Right renal cortex interstitium (tissue), 3 donors: Measurements from ENCODE around the gene DSCAML1. TPM values are rescaled to one million over a fixed set of nuclear protein-coding genes. Genes with fewer than 3 reads are reported as not detected.

Experiments
- DNase-seq, 3 donors: peaks; one replicate each; pipeline ENCODE4 v3.0.0-alpha.2; 2013; ENCODE audit warnings: low read depth in 3 of 3, low spot score in 2 of 3
- polyA plus RNA-seq, 3 donors: library from polyadenylated mRNA; unstranded; fragments of 120-200 nt; gene quantifications; one replicate each; pipeline ENCODE4 v1.2.1, GENCODE V29; 2013; ENCODE audit not compliant: insufficient read length in 3 of 3

DSCAML1 gene
- polyA plus RNA-seq, 3 donors, result 1.6 to 2.3 (median 1.6) TPM

- DNase-seq, result no peak
Measured at GRCh38 chr11:117795638-117796455, 1.2 kb downstream of the DSCAML1 start.

DNA sequence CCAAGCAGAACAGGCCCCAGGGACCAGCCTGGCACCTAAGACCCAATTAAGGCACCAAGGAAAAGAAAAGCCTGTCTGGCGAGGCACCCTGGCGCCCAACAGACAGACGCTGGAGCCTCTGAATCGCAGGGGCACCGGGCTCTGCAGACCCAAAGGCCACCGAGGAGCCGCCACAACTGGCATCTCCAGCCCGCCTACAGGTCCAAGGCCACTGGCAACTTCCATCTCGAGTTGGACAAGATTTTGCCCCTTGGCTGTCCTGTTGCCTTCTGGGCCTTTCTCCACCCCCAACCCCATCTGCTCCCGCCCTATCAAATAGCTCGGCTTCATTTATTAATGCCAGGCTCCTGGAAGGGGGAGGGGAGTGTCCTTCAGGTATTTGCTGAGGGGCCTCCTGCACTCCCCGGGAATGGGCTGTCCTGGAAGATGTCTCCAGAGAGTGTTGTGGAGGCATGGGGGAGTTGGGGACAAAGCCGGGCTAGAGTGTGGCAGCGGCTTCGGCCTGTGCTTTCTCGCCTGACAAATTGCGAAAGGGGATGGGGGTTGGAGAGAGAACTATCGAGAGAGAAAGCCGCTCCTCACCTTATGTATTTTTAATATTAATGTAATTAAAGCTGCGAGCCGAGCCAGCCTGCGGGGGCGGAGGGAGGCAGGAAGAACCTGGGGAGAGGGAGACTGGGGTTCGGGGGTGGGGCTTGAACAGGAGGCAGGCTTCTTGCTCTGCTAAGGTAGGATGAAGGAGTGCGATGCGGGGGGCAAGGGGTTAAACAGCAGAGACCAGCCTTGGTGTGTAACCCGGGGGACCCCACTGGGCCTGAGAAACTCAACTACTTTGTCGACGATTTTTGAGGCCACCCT is 2.0 kb downstream of the DSCAML1 start:
- DNase-seq, result no peak

DNA sequence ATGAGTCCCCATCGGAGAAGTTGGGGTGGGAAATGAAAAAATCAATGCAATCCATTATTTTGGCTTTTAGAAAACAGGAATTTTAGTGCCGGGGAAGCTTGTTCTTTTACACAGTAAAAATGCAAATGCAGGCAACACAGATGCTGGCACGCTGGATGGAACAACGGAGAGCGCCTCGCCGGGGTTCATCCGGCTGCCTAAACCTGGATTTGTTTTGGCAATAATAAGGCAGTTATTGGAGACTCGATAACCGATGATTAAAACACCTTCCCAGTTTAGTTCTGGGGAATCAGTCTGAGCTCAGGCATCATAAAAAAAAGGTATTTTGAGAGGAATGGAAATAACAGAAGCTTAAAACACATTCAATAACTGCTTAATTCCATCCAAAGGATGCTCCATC is 2.9 kb downstream of the DSCAML1 start:
- DNase-seq, result no peak

DNA sequence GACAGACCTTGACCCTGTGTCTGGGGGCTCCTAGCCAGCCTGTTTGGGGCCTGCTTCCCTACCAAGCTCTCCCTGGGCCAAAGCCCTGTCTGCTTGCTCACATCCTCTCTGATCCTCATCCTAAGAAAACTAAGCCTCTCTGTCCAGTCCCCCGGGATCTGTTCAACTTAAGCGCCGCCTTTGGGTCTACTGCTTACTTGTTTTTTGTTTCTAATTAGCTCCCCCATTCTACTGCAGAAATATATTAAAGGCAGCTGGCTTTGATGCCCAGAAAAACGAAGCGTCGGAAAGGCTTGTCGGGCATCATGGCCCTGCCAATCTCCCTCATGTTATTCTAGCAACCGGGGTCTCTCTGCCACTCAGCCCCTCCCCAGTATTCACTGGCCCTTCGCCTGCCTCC is 3.4 kb downstream of the DSCAML1 start:
- DNase-seq, result no peak

GRCh38 chr11:117792992-117793391 is 4.0 kb downstream of the DSCAML1 start:
- DNase-seq, result no peak

GRCh38 chr11:117792241-117792640 is 4.8 kb downstream of the DSCAML1 start:
- DNase-seq, result no peak

DNA sequence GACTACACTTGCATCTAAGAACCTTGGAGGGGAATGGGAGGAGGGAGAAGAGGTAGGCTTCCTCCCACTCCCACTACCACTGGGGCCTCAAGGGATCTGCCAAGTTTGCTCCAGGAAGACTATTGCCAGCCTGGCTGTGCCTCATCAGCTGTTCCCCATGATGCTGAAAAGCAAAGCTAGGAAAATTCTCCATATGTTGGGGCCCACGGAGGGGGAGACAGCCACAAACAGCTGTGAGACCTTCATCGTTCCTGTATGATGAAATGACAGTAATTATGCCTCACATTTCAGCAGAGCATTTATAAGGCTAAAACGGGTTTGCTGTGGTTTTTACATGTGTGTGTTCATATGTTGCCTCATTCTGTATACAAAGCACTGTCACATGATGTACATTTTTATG is 6.7 kb downstream of the DSCAML1 start:
- DNase-seq, result no peak

DNA sequence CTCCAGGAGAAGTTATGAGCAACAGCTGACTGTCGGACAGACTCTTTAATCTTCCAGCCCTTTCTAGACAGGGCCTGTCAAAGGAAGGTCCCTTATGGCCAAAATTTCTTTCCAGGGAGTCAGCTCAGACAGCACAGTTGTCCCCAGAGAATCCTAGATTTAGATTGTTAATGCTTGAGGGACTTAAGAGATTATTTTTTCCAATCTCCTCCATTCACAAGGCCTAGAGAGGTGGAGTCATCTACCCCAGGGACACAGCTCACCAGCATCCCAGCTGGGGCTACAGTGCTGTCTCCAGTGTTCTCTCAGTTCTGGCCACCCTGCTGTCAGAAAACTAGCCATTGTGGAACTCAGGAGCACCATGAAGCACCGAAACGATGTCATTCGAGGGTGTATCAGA is 7.8 kb downstream of the DSCAML1 start:
- no peak for DNase-seq

DNA sequence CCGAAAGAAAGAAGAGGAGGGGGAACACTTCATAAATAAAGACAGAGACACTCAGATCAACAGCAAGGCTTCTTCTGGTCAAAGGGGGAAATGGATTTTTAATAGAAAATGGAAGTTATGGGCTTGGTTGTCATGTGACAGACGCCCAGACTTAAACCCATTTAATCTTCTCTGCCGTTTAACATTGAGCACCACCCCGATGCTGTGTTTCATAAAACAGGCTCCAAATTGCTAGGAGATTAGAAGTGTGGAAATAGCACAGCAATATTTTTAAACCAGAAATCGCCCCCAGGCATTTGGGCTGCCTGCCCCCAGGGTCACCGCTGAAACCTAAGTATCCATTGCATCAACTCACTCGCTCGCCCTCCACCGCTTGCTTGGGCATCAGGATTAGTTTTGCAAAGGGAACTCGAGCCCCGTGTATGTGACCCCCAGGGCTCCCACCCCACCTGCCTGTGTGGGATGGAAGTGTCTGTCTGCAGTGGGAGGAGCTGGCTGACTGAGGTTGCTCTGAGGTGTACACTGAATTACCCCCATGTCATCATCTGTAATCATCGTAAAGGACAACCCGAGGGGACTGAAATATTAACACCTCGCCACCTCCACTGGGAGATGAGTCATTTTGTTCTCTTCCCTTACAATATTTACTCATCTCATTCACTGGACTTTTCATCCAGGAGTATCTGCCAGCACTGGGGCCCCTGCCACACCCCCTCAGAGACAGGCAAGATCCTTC is 10.7 kb downstream of the DSCAML1 start:
- no peak for DNase-seq

DNA sequence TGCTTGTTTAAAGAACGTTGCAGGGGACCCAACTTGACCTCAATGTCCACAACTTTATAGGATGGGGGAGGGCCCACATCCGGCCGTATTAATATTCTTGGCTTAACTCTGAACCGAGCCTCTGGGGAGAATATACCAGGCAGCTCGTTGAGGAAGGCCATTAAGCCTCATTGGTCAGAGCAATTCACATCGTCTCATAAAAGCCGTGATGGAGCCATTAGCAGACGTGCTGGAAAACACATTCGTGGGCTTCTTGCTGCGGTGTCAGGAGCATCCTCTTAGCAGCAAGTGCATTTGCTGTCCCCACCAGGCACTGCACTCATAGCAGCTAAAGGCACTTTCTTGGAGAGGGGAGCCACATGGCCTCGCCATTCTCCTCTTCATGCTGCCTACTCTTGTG is 14.9 kb downstream of the DSCAML1 start:
- DNase-seq, result no peak

- DNase-seq, result no peak
Measured at GRCh38 chr11:117781627-117782026, 15.4 kb downstream of the DSCAML1 start.

DNA sequence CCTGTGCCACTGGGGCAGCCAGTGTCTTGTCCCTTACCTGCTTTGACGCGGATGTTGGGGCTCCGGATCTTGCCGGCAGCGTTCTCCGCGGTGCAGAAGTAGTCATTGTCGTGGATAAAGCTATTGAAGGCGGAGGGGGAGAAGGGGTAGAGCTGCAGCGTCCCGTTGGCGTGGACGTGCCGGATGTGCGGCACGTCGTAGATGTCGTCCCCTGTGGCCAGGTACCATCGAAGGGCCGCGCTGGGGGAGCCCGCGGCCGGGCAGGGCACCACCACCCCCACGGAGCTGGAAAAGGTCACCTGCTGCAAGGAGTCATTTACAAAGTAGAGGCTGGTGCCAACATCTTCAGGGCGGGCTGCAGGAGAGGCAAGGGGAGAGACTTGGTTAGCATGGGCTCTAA is 16.6 kb downstream of the DSCAML1 start:
- DNase-seq, result no peak

- DNase-seq, result no peak
Measured at GRCh38 chr11:117774553-117774952, 22.5 kb downstream of the DSCAML1 start.

GRCh38 chr11:117772360-117772759 is 24.7 kb downstream of the DSCAML1 start:
- no peak for DNase-seq

DNA sequence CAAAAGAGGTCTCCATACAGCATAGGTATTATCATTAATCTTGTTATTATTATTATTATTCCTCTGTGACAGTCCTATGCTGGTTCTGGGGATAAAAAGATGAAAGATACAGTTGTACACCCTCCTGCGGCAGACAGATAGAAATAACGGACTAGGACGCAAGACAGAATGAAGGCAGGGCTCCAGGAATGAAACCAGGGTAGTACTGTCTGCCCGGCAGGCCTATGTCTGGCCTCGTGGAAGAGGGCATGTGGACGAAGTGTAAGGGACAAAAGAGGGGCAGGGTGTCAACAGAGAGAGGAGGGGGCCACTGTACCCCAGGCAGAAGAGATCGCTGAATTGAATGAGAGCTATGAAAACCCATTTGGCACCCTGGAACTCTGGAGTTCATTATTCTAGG is 25.2 kb downstream of the DSCAML1 start:
- DNase-seq, result no peak

DNA sequence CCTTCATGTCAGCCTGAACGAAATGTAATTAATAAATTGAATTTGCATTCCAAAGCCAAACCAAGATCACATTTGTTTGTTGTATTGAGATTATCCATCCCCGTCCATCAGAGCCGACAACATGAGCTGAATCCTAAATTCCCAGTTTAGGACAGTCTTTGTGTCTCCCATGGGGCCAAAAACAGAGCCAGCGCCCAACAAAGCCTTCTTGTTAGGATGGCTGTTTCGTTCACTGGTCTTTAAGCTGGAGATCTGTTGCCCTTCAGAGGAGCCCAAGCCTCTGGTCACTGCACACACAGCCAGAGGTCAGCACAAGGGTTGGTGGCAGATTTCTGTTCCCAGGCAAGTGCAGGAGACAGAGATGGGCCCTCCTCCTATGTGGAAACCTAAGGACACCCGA is 25.8 kb downstream of the DSCAML1 start:
- DNase-seq, result no peak

DNA sequence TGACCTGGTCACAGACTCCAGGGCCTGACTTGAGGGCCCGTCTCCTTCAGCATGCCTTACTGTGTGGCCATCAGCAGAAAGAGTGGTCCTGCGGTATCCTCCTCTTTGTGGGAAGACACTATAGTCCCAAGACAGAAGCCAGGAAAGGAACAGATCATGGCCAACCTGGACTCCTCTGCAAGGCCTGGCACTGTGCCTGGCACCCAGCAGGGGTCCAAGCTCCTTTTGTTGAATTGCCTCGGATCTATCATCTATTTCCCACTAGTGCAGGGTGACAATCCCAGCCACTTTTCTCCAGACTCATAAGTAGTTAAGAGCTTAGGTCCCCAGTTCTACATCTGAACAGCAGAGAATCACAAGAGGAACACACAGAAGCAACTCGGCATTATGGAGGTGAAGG is 27.0 kb downstream of the DSCAML1 start:
- no peak for DNase-seq

DNA sequence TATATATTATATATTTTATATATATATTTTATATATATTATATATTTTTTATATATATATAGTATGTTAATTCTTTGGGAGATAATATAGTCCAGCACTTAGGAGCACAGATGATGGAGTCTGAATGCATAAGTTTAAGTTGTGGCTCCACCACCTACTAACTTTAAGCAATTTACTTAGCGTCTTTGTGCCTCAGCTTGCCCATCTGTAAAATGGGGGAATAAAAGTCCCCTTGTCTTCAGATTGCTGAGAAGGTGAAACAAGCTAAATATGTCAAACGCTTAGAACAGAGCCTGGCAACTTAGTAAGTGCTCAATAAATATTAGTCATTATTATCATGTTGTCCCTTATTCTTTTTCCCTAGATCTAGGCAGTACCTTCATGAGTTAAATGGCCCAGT is 27.5 kb downstream of the DSCAML1 start:
- DNase-seq, result no peak

DNA sequence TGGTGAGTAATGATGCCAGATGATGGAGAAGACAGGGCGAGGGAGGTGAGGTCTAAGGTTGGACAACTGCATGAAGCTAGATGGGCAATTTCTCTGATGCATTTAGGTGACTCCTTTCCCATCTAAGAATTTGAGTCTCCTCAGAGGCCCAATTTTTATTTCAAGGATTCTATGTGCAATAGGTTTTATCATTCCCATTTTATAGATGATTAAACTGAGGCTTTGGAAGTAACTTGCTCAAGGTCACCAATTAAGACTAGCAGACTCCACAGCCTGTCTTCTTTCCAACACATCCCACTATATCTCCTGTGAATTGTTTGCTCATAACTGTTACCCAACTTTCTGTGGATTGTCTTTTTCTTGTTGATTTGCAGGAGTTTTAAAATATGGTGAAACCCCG is 28.5 kb downstream of the DSCAML1 start:
- no peak for DNase-seq

DNA sequence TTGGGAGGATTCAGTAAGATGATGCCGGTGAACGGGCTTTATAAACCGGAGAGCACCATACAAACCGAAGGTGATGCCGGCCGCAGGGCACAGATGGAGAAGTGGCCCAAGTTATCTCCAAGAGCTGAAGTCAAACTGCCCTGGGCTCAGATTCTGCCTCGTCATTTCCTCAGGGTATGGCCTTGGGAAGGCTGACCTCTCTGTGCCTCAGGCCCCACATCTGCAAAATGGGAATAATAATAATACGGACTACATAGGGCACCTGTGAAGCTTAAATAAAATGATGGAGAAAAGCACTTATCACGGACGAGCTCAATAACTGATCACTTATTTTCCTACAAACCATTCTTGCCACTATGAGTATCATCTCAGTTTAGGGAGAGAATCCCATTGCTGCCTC is 29.9 kb downstream of the DSCAML1 start:
- no peak for DNase-seq

- no peak for DNase-seq
Measured at GRCh38 chr11:117766576-117766975, 30.4 kb downstream of the DSCAML1 start.
